MM.1S (cell line): ENCODE data around the gene SH3RF1.

Source experiments
- EZH2 ChIP-seq: fragments of 300-600 bp; sonication (generic); optimal IDR thresholded peaks from 2 replicates; pipeline ENCODE3; 2017; ENCODE audit warnings: low read depth, mild to moderate bottlenecking, antibody characterized with exemption, low read length, mixed read lengths
- TF ChIP-seq, protein P1 (sequence below): fragments of 300-600 bp; sonication (generic); IDR thresholded peaks from 2 replicates; pipeline ENCODE4 v1.5.1; 2016; ENCODE audit warnings: antibody characterized with exemption, low read length, mixed read lengths

DNA sequence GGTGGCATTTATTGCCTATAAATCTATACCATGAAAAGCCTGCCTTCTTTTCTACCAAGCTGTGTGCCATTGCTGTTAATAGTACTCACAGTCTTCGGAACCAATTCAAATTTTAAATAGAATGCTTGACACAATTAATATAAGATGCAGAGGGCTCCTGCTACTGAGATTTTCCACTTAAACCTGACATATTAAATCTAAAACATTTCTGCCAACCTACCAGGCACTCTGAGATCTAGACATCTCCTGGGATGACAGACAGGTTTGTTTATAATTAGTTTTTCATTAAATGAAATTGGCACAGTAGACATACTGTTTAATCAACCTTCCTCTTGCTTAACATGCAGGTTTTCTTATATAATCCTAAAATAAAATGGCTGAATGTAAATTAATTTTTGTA lies 143.4 kb downstream of the SH3RF1 start:
- TF ChIP-seq, protein P1, sequence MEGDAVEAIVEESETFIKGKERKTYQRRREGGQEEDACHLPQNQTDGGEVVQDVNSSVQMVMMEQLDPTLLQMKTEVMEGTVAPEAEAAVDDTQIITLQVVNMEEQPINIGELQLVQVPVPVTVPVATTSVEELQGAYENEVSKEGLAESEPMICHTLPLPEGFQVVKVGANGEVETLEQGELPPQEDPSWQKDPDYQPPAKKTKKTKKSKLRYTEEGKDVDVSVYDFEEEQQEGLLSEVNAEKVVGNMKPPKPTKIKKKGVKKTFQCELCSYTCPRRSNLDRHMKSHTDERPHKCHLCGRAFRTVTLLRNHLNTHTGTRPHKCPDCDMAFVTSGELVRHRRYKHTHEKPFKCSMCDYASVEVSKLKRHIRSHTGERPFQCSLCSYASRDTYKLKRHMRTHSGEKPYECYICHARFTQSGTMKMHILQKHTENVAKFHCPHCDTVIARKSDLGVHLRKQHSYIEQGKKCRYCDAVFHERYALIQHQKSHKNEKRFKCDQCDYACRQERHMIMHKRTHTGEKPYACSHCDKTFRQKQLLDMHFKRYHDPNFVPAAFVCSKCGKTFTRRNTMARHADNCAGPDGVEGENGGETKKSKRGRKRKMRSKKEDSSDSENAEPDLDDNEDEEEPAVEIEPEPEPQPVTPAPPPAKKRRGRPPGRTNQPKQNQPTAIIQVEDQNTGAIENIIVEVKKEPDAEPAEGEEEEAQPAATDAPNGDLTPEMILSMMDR = no peak
- TF ChIP-seq EZH2 = no peak
